Measurements from ENCODE around the gene CNTNAP5. TPM values are rescaled to one million over a fixed set of nuclear protein-coding genes. Genes with fewer than 3 reads are reported as not detected.

Gene CNTNAP5
- not detected for total RNA-seq

DNA sequence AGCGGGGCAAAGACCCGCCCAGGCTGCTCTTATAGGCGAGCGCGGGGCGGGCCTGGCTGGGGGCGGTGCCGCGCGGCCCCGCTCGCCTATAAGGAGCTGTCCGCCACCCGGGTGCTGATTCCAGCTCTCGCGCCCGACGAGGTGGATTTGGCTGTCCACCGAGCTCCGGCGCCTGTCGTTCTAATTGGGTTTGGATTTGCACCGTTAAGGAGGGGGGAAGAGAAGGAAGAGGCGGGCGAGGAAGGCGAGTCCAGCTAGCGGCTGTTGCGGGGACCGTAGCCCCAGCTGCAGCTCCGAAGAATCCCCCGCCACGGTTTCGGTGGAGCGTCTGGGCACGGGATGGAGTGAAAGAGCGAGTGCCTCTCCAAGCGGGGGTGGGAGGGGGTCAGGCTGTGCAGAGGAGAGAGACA, at the start of gene CNTNAP5:
CNTNAP5 (plus strand) TSS at position 117 of the 410 bp plus-strand sequence. CDS start 364 bp downstream, outside the sequence.
- Mint-ChIP-seq H3K27me3 (ENCODE audit: low read depth) (peaks cover 37% of the 10 kb centered on the region), H3K27ac (no peak within 1 kb of the TSS), H3K4me1 (ENCODE audit: low read depth) (no peaks in the 10 kb centered on the region), H3K9me3 (peaks cover 2% of the 10 kb centered on the region), H3K36me3 (ENCODE audit: low read depth) (peaks cover 2% of the 10 kb centered on the region), H3K4me3 (no peak within 1 kb of the TSS)
- CTCF ChIA-PET = no interaction called here
- DNase-seq = peak; percentile 30
- intact Hi-C loops (cut with micrococcal nuclease) = loop anchor here (10.0 kb wide), 1 partner anchor 1490 kb away; no protein-coding TSS in a partner anchor

DNA sequence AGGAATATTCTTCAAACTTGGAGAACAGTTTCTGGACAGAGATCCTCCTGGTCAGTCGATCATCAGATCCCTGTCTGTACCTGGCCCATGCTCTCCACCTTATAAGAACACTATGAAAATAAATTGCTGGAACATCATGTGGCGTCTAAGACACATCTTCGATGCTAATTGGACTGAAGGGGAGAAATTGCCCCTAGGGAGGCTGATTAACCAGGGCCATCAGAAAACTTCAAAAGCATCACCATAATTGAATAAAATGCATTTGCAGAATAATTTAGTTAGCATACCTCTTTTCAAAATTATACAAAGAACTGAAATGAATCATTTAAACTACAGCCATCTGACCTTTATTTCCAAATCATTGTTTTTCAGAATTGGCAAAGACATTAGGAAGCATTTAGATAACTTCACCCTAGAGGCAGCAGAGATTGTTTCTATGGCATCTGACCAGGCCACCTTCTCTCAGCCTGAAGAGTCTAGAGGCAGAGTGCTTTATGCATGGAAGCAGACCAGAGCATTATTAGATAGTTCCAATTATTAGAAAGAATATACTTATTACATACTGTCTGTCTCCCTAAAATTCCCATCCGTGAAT, 48.9 kb upstream of the CNTNAP5 start:
- Mint-ChIP-seq H3K9me3 (peaks cover 4% of the 10 kb centered on the region), H3K36me3 (ENCODE audit: low read depth) (no peaks in the 10 kb centered on the region), H3K4me3 (no peak overlapping the region), H3K27me3 (ENCODE audit: low read depth) (no peaks in the 10 kb centered on the region), H3K27ac (no peak overlapping the region), H3K4me1 (ENCODE audit: low read depth) (no peaks in the 10 kb centered on the region)
- DNase-seq = no peak
- CTCF ChIA-PET = no interaction called here
- intact Hi-C loops (cut with micrococcal nuclease) = no loop called here

DNA sequence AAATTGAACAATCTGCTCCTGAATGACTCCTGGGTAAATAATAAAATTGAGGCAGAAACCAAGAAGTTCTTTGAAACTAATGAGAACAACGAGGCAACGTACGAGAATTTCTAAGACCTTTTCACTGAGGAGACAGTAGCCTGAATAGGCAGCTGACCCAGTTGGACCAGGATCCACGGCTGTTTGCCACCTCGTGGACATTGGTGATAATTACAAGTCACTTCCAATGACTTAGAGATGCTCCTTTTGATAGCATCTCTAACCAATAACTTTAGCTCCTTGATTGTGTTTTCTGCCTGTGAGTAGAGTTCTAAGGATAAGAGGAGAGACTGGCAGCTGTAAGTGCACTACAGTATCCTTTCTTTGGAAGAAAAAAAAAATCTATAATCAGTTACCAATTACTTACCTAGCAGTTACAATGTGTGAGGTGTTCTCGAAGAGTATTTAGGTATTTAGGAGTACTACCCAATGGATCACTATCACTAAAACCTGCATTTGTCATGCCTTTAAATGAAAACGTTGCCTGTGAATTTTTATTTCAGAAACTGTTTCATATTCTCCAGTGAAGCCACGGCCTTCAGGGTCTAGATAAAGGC, 31.3 kb upstream of the CNTNAP5 start:
- Mint-ChIP-seq H3K27me3 (ENCODE audit: low read depth) (no peaks in the 10 kb centered on the region), H3K36me3 (ENCODE audit: low read depth) (no peaks in the 10 kb centered on the region), H3K9me3 (peaks cover 1% of the 10 kb centered on the region), H3K4me3 (no peak overlapping the region), H3K27ac (no peak overlapping the region), H3K4me1 (ENCODE audit: low read depth) (peaks cover 5% of the 10 kb centered on the region)
- DNase-seq = peak; percentile 25
- intact Hi-C loops (cut with micrococcal nuclease) = no loop called here
- CTCF ChIA-PET = no interaction called here

DNA sequence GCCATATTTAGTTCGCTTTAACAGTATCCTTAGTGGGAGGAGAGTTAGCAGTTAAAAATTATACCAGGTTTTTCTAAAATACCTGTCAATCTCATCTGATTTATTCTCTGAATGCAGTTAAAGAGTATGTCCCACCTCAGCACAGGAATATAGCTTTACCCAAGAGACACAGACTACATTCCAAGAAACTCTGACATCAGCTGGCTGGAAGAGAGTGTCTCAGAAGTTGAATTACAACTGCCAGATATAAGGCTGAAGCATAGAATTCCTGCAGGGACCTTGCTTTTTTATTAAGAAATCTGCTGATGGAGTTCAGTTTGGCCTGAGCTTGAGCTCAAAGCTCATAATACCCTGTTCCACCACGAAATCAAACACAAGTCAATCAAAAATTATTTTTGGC, 25.4 kb upstream of the CNTNAP5 start:
- no peak overlapping the region for H3K27ac Mint-ChIP-seq
- H3K27me3 Mint-ChIP-seq (ENCODE audit: low read depth) = no peaks in the 10 kb centered on the region
- no peaks in the 10 kb centered on the region for H3K4me1 Mint-ChIP-seq (ENCODE audit: low read depth)
- no peaks in the 10 kb centered on the region for H3K36me3 Mint-ChIP-seq (ENCODE audit: low read depth)
- intact Hi-C loops (cut with micrococcal nuclease) = no loop called here
- no peak overlapping the region for H3K4me3 Mint-ChIP-seq
- no peak for DNase-seq
- CTCF ChIA-PET = no interaction called here
- peaks cover 1% of the 10 kb centered on the region for H3K9me3 Mint-ChIP-seq

DNA sequence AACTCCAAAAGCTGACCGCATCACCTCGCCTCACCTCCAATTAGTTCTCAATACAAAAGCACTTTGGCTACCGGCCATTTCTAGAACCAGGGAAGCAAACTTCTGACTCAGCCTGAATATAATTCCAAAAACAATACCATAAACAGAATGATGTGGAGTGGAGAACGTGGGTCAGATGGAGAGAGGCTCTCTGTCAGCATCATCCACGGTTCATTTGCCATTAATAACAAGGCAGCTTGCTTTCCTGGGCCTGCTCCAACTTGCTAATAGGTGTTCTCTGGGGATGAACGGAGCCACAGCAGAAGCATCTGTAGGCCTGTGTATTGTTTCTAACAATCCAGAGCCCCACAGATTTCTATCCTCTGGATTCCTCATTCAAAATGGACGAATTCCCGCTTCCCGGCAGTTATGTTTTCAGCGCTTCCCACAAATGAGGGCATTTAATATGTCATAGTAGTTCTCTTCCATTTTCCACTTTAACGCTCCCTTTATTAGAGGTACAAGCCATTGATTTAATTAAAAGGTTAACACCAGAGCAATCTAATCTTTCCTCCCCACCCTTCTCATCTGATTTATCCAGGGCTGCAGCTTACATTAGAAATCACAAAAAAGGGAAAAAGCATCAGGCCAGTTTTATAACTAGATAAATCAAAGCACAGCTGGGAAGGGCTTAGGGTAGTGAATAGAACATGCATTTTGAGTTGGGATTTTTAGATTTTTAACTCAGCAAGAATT, 23.2 kb upstream of the CNTNAP5 start:
- Mint-ChIP-seq H3K36me3 (ENCODE audit: low read depth) (no peaks in the 10 kb centered on the region), H3K9me3 (peaks cover 1% of the 10 kb centered on the region), H3K27me3 (ENCODE audit: low read depth) (no peaks in the 10 kb centered on the region), H3K4me1 (ENCODE audit: low read depth) (no peaks in the 10 kb centered on the region), H3K4me3 (no peak overlapping the region), H3K27ac (no peak overlapping the region)
- DNase-seq = no peak
- intact Hi-C loops (cut with micrococcal nuclease) = no loop called here
- CTCF ChIA-PET = interaction anchor here (1.1 kb wide), 1 partner anchor 12 kb away, joined by 4 read pairs; no protein-coding TSS in a partner anchor

DNA sequence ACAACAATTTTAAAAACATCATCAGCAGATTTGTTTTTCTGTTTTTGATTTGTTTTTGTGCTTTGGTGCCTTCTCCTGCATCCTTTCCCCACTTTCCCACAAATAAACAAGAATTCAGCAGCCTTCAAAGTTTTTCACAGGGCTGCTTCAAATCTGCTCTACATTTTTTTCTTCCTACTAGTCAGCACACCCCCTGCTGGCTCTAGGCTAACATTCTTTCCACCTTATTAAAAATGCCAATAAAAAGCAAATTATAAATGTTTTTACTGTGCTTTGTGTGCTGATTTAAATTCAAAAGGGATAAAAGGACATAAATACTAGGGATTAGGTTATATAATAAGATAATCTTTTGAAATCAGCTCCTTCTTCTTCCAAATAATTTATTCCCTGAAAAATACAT, 6.2 kb upstream of the CNTNAP5 start:
- peaks cover 7% of the 10 kb centered on the region for H3K27me3 Mint-ChIP-seq (ENCODE audit: low read depth)
- H3K27ac Mint-ChIP-seq = no peak overlapping the region
- no peaks in the 10 kb centered on the region for H3K36me3 Mint-ChIP-seq (ENCODE audit: low read depth)
- CTCF ChIA-PET = no interaction called here
- peaks cover 3% of the 10 kb centered on the region for H3K9me3 Mint-ChIP-seq
- no peak overlapping the region for H3K4me3 Mint-ChIP-seq
- intact Hi-C loops (cut with micrococcal nuclease) = no loop called here
- H3K4me1 Mint-ChIP-seq (ENCODE audit: low read depth) = no peaks in the 10 kb centered on the region
- no peak for DNase-seq

DNA sequence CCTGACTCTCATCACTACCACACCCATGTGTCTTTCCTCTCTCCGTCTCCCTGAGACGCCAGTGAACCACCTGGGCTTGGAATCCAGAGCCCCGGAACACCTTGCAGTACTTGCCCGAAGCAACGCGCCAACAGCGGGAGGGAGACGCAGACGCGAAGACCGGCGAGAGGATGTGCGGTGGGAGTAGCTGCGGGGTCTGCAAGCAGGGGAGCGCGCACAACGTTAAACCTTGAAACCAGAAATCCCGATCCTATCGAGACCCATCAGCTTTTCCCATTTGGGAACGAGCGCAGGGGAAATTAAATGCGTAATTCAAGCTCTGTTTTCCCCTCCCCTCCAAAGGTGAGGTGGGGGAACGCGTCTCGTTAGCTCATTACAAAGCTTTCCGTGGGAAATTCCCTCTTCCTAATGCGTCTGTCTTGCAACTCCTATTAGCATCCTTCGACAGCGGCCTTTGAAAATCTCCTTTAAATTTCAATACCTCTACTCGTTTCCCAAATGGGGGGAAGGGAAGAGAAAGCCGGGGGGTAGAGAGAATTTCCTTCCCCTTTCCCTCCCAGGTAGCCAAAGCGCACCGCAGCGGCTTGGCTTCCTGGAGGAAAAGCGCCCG, 421 bp upstream of the CNTNAP5 start:
- H3K27me3 Mint-ChIP-seq (ENCODE audit: low read depth) = peaks cover 37% of the 10 kb centered on the region
- no peaks in the 10 kb centered on the region for H3K4me1 Mint-ChIP-seq (ENCODE audit: low read depth)
- CTCF ChIA-PET = no interaction called here

DNA sequence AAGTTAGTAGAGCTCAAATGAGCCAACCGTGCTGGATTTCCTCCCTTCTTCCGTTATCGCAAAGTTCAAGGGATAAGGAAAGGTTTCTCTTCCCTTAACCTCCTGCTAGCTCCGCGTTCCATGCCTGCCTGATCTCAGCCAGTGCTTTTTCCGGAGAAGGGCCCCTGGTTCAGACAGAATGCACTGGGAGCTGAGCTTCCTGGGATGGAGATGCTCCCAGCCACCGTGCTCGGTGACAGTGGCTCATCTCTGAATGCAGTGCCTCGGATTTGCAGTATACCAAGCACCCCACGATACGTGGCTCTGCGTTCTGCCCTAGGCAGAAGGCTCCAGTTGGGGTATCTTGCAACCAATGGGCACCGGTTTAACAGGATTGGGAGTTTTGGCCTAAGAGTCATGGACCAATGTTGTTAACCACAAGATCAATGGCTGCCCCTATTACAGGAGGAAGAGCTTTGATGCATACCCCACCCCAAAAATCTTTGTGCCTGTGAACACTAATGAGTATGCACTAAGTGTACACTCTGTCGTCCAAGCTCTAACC, 876 bp downstream of the CNTNAP5 start:
- Mint-ChIP-seq H3K27me3 (ENCODE audit: low read depth) (peaks cover 37% of the 10 kb centered on the region), H3K9me3 (peaks cover 2% of the 10 kb centered on the region), H3K4me1 (ENCODE audit: low read depth) (no peaks in the 10 kb centered on the region), H3K4me3 (no peak overlapping the region), H3K27ac (no peak overlapping the region), H3K36me3 (ENCODE audit: low read depth) (peaks cover 2% of the 10 kb centered on the region)
- CTCF ChIA-PET = interaction anchor here (0.5 kb wide), 1 partner anchor 161 kb away, joined by 3 read pairs; no protein-coding TSS in a partner anchor
- DNase-seq = no peak
- intact Hi-C loops (cut with micrococcal nuclease) = loop anchor here (10.0 kb wide), 1 partner anchor 1489 kb away; no protein-coding TSS in a partner anchor

More for the DNA sequence above, 421 bp upstream of the CNTNAP5 start:
- no peak overlapping the region for H3K27ac Mint-ChIP-seq
- peaks cover 2% of the 10 kb centered on the region for H3K9me3 Mint-ChIP-seq
- DNase-seq = no peak
- intact Hi-C loops (cut with micrococcal nuclease) = loop anchor here (10.0 kb wide), 1 partner anchor 1490 kb away; no protein-coding TSS in a partner anchor
- no peak overlapping the region for H3K4me3 Mint-ChIP-seq
- H3K36me3 Mint-ChIP-seq (ENCODE audit: low read depth) = peaks cover 2% of the 10 kb centered on the region

DNA sequence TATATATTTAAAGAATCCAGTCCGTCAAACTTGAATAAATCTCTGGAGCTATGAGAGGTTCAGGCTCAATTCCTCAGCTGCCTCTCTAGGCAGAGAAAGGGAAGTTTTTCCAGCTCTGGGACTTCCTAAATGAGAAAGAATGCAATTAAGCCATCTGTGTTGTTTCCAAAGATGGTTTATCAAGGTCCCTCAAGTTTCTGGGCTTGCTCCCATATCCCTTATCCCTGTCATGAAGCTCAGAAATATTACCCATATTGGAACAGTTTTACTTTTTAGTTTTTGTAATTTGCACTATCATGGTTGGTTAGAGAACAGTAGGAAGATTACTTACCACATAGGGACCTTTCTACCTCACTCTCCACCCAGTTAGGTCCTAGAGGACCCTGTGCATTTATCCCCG, 1.4 kb downstream of the CNTNAP5 start:
- CTCF ChIA-PET = interaction anchor here (0.5 kb wide), 1 partner anchor 161 kb away, joined by 3 read pairs; no protein-coding TSS in a partner anchor
- H3K9me3 Mint-ChIP-seq = peaks cover 2% of the 10 kb centered on the region
- no peak overlapping the region for H3K4me3 Mint-ChIP-seq
- H3K36me3 Mint-ChIP-seq (ENCODE audit: low read depth) = peaks cover 2% of the 10 kb centered on the region
- intact Hi-C loops (cut with micrococcal nuclease) = loop anchor here (10.0 kb wide), 1 partner anchor 1488 kb away; no protein-coding TSS in a partner anchor
- no peaks in the 10 kb centered on the region for H3K4me1 Mint-ChIP-seq (ENCODE audit: low read depth)
- peaks cover 37% of the 10 kb centered on the region for H3K27me3 Mint-ChIP-seq (ENCODE audit: low read depth)
- DNase-seq = no peak
- H3K27ac Mint-ChIP-seq = no peak overlapping the region

DNA sequence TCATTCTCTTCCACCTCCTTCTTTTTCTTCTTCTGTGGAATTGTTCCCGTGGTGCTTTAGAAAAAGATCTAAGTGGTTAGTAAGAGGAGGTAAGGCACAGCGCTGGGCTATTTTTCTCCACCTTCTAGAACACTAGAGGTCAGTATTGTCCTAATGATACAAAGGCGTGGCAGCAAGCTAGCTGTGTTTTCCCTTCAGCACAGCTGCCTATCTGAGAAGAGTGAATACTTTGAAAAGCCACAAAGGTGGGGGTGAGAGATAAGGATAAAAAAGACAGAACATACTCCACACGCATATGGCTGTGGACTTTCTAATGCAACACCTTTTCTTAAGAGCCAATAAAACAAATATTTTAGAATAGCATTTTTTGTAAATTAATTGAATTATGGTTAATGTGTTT, 2.1 kb downstream of the CNTNAP5 start:
- H3K27me3 Mint-ChIP-seq (ENCODE audit: low read depth) = peaks cover 37% of the 10 kb centered on the region
- H3K4me1 Mint-ChIP-seq (ENCODE audit: low read depth) = no peaks in the 10 kb centered on the region
- H3K27ac Mint-ChIP-seq = no peak overlapping the region
- intact Hi-C loops (cut with micrococcal nuclease) = loop anchor here (10.0 kb wide), 1 partner anchor 1488 kb away; no protein-coding TSS in a partner anchor
- CTCF ChIA-PET = interaction anchor here (0.7 kb wide), 1 partner anchor 18 kb away, joined by 3 read pairs; no protein-coding TSS in a partner anchor
- H3K36me3 Mint-ChIP-seq (ENCODE audit: low read depth) = peaks cover 2% of the 10 kb centered on the region
- no peak overlapping the region for H3K4me3 Mint-ChIP-seq
- DNase-seq = peak; percentile 14
- peaks cover 2% of the 10 kb centered on the region for H3K9me3 Mint-ChIP-seq

DNA sequence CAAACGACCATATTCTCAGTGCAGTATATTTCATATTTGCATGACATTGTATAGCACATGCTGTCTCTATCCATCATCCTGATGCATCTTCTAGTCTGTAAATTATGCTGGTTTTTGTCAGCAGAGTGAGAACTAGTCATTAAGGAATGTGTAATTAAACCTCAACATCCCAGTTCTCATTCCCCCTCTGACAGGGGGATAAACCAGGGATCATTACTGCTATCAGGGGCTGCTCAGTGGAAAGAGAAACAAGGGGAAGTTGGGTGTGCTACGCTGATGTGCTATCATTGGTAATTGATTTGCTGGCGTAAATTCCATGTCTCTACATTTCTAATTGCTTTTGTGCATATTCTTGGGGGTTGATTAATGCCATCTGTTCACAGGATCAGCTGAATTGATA, 7.7 kb downstream of the CNTNAP5 start:
- intact Hi-C loops (cut with micrococcal nuclease) = no loop called here
- Mint-ChIP-seq H3K4me1 (ENCODE audit: low read depth) (no peaks in the 10 kb centered on the region), H3K36me3 (ENCODE audit: low read depth) (no peaks in the 10 kb centered on the region), H3K27ac (no peak overlapping the region), H3K9me3 (no peaks in the 10 kb centered on the region), H3K27me3 (ENCODE audit: low read depth) (no peaks in the 10 kb centered on the region), H3K4me3 (no peak overlapping the region)
- CTCF ChIA-PET = no interaction called here
- DNase-seq = no peak

DNA sequence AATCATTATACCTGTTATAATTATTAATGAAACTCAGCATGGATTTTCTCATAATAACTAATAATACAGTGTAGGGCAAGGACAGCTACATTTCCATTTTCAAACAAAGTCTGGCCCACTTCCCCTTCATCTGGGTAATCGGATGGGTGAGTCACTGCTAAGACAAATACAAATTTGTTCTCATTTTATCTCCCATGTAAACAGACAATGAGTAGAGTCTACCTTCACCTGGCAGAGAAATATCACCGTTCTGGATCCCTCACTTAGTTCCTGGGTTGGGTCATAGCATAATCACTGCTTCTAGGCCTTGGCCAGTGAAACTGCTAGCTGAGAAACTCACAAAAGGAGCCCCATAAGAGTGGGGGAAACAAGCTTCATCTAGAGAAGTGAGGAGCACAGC, 9.2 kb downstream of the CNTNAP5 start:
- Mint-ChIP-seq H3K4me3 (no peak overlapping the region), H3K9me3 (no peaks in the 10 kb centered on the region), H3K36me3 (ENCODE audit: low read depth) (no peaks in the 10 kb centered on the region), H3K27me3 (ENCODE audit: low read depth) (no peaks in the 10 kb centered on the region), H3K4me1 (ENCODE audit: low read depth) (no peaks in the 10 kb centered on the region), H3K27ac (no peak overlapping the region)
- intact Hi-C loops (cut with micrococcal nuclease) = no loop called here
- CTCF ChIA-PET = no interaction called here
- DNase-seq = no peak
